ENCODE measurements around the gene OR2J3. TPM values are rescaled to one million over a fixed set of nuclear protein-coding genes. Genes with fewer than 3 reads are reported as not detected.
"Not testable (repeated sequence)": the region's sequence is repeated elsewhere in the genome, so short reads cannot be mapped to it uniquely, and the experiment has no call there.

The OR2J3 gene
- total RNA-seq, 1 donor = not detected

- TF ChIP-seq CTCF (IDR thresholded peaks at IDR 0.05; ENCODE audit: insufficient read depth, low read length) = no peak
- H3K4me3 ChIP-seq (ENCODE audit: low read depth, low read length) = no peak overlapping the region
- DNase-seq (ENCODE audit: low read depth) = no peak
Measured at GRCh38 chr6:29153083-29153482, 45.2 kb downstream of the OR2J3 start.

- DNase-seq (ENCODE audit: low read depth); H3K4me3 ChIP-seq (ENCODE audit: low read depth, low read length): not testable (repeated sequence)
Measured at GRCh38 chr6:29155182-29155581, 47.3 kb downstream of the OR2J3 start.

- not testable (repeated sequence) for H3K4me3 ChIP-seq (ENCODE audit: low read depth, low read length); DNase-seq (ENCODE audit: low read depth)
Measured at GRCh38 chr6:29159922-29160321, 52.1 kb downstream of the OR2J3 start.

Other genes starting within 250 kb of the OR2J3 start
- 32.7 and 49.7 TPM in 2 replicates for gene TRIM27, start 184.1 kb upstream of the OR2J3 start, total RNA-seq (ENCODE audit: low replicate concordance)
- gene ZNF311, start 102.7 kb upstream of the OR2J3 start, total RNA-seq (ENCODE audit: low replicate concordance) = 1.3 and 2.5 TPM in 2 replicates
- gene OR2W1, start 62.9 kb upstream of the OR2J3 start, total RNA-seq (ENCODE audit: low replicate concordance) = not detected in 2 replicates
- gene OR2B3, start 20.7 kb upstream of the OR2J3 start, total RNA-seq (ENCODE audit: low replicate concordance) = not detected in 2 replicates
- not detected in 2 replicates for gene OR2J1, start 8.6 kb upstream of the OR2J3 start, total RNA-seq (ENCODE audit: low replicate concordance)
- not detected in 2 replicates for gene OR2J2, start 62.8 kb downstream of the OR2J3 start, total RNA-seq (ENCODE audit: low replicate concordance)
- gene OR14J1, start 193.6 kb downstream of the OR2J3 start, total RNA-seq (ENCODE audit: low replicate concordance) = not detected in 2 replicates